Esophagus muscularis mucosa (tissue), 4 donors: ENCODE results near the gene IL12RB2.

ENCODE experiments used
- EP300 ChIP-seq: sonication (generic); formaldehyde crosslinking; IDR thresholded peaks from one replicate; pipeline ENCODE4 v1.6.1; 2017; ENCODE audit warnings: antibody characterized with exemption
- POLR2A ChIP-seq: fragments of 450-650 bp; IDR thresholded peaks from one replicate; pipeline ENCODE4 v1.6.1; 2017; ENCODE audit warnings: antibody characterized with exemption, moderate library complexity, mild to moderate bottlenecking, low read depth
- POLR2AphosphoS5 ChIP-seq, 2 donors: sonication (generic); formaldehyde crosslinking; IDR thresholded peaks; one replicate each; pipeline ENCODE4 v1.6.1; 2017; ENCODE audit warnings: antibody characterized with exemption in 2 of 2
- TF ChIP-seq, protein P1 (sequence below), 3 experiments: fragments of 200-600 bp in 2 of 3; fragments of 450-650 bp in 1 of 3; sonication (generic) in 2 of 3; IDR thresholded peaks; one replicate each; pipeline ENCODE4 v1.5.1; 2017 to 2019; ENCODE audit warnings: antibody characterized with exemption in 3 of 3, mild to moderate bottlenecking in 2 of 3, moderate library complexity in 1 of 3

DNA sequence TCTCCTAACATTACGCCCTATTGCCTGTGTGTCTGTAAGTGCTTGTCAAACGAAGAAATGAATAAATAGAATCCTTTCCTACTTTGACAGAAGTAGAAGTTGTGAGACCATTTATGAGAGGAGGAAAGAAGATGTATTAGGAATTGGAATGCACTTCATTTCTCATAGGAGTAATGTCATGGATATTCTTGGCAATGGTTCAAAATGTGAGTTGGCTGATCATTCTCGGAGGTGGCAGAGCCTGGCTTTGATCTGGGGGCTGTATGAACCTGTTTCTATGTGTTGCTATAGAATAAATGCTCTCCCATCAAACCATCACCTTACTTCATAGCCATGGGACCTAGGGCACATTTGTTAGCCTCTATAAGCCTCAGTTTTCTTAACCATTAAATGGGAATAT is 132.7 kb downstream of the IL12RB2 start:
- TF ChIP-seq POLR2A (no peak), POLR2AphosphoS5 (IDR thresholded peaks at IDR 0.05) (no peak), EP300 (no peak)
- TF ChIP-seq, protein P1, sequence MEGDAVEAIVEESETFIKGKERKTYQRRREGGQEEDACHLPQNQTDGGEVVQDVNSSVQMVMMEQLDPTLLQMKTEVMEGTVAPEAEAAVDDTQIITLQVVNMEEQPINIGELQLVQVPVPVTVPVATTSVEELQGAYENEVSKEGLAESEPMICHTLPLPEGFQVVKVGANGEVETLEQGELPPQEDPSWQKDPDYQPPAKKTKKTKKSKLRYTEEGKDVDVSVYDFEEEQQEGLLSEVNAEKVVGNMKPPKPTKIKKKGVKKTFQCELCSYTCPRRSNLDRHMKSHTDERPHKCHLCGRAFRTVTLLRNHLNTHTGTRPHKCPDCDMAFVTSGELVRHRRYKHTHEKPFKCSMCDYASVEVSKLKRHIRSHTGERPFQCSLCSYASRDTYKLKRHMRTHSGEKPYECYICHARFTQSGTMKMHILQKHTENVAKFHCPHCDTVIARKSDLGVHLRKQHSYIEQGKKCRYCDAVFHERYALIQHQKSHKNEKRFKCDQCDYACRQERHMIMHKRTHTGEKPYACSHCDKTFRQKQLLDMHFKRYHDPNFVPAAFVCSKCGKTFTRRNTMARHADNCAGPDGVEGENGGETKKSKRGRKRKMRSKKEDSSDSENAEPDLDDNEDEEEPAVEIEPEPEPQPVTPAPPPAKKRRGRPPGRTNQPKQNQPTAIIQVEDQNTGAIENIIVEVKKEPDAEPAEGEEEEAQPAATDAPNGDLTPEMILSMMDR (IDR thresholded peaks at IDR 0.05) = no peak
